Endothelial cell of umbilical vein (primary cell): ENCODE data around the gene PRAMEF1. TPM values are rescaled to one million over a fixed set of nuclear protein-coding genes. Genes with fewer than 3 reads are reported as not detected.

Experiments
- BruUV-seq: library from RNA; stranded (reverse); fragments of 400-500 nt; replicated peaks from 2 replicates; lab custom pipeline; 2021; lab: Mats Ljungman, UMichigan
- CTCF ChIA-PET: fragments of 300-600, 350-600 bp; sonication (Branson Sonifier 250); formaldehyde crosslinking; loops from one replicate; lab custom pipeline; 2021; ENCODE audit warnings: antibody characterized with exemption, inconsistent platforms; lab: Charles Lee
- POLR2A ChIA-PET: fragments of 300-600, 350-600 bp; sonication (Branson Sonifier 250); formaldehyde crosslinking; loops from one replicate; lab custom pipeline; 2021; ENCODE audit warnings: antibody characterized with exemption, inconsistent platforms; lab: Charles Lee
- DNase-seq: peaks from one replicate; pipeline ENCODE4 v3.0.0-alpha.2; 2011; ENCODE audit warnings: low read depth, low spot score
- FAIRE-seq: peaks from 2 replicates; lab custom pipeline; 2011; peaks lifted over from hg19 to GRCh38; lab: Jason Lieb, UNC
- H2AFZ ChIP-seq: 2 replicates; pipeline ENCODE4 v1.6.0; 2012; ENCODE audit warnings: low read depth, low read length, control low read depth, inconsistent platforms
- H3K27ac ChIP-seq: 2 replicates; pipeline ENCODE4 v1.5.1; 2011; ENCODE audit warnings: low read depth, mild to moderate bottlenecking, control low read depth, low read length, moderate library complexity; ENCODE audit not compliant: insufficient read depth
- H3K27me3 ChIP-seq, 2 experiments: 2 replicates each; pipeline versions ENCODE4 v1.6.0 to v1.6.1; 2011; ENCODE audit warnings: low read length in 2 of 2, mixed read lengths in 1 of 2; ENCODE audit not compliant: control insufficient read depth in 2 of 2, insufficient read depth in 2 of 2
- H3K36me3 ChIP-seq, 2 experiments: 2 replicates in 1 of 2; 3 replicates in 1 of 2; pipeline ENCODE4 v1.5.1; 2011; ENCODE audit warnings: low read length in 2 of 2, mild to moderate bottlenecking in 1 of 2, moderate library complexity in 1 of 2; ENCODE audit not compliant: control insufficient read depth in 2 of 2, insufficient read depth in 2 of 2; ENCODE audit errors: extremely low read depth in 1 of 2
- H3K4me1 ChIP-seq: 3 replicates; pipeline ENCODE4 v1.5.1; 2011; ENCODE audit warnings: mild to moderate bottlenecking, low read length; ENCODE audit not compliant: control insufficient read depth, insufficient read depth; ENCODE audit errors: extremely low read depth
- H3K4me2 ChIP-seq: 2 replicates; pipeline ENCODE4 v1.6.1; 2011; ENCODE audit warnings: low read length, control low read depth, mixed read lengths; ENCODE audit not compliant: insufficient read depth
- H3K4me3 ChIP-seq, 3 experiments: fragments of 200-600 bp in 1 of 3; sonication (generic), shearing (Covaris generic) in 1 of 3; replicated peaks in 1 of 3; 2 replicates each; pipeline ENCODE4 v1.5.1; 2011 to 2016; ENCODE audit warnings: control low read depth in 3 of 3, low read length in 3 of 3, mild to moderate bottlenecking in 2 of 3, inconsistent platforms in 1 of 3, low read depth in 1 of 3, moderate library complexity in 1 of 3; ENCODE audit not compliant: insufficient read depth in 1 of 3
- H3K79me2 ChIP-seq: 2 replicates; pipeline ENCODE4 v1.6.0; 2012; ENCODE audit warnings: low read length, inconsistent platforms; ENCODE audit not compliant: control insufficient read depth, insufficient read depth
- H3K9ac ChIP-seq: replicated peaks from 2 replicates; pipeline ENCODE3; 2011; ENCODE audit warnings: low read length, control low read depth; ENCODE audit not compliant: insufficient read depth; ENCODE audit errors: extremely low read depth
- H3K9me1 ChIP-seq: replicated peaks from 3 replicates; pipeline ENCODE4 v1.6.0; 2011; ENCODE audit warnings: mild to moderate bottlenecking, low read length; ENCODE audit not compliant: control insufficient read depth, insufficient read depth; ENCODE audit errors: extremely low read depth
- H3K9me3 ChIP-seq: replicated peaks from 2 replicates; pipeline ENCODE4 v1.5.1; 2012; ENCODE audit warnings: low read length, inconsistent platforms; ENCODE audit not compliant: control insufficient read depth, insufficient read depth
- H4K20me1 ChIP-seq: replicated peaks from 2 replicates; pipeline ENCODE3; 2011; ENCODE audit warnings: mild to moderate bottlenecking, low read length; ENCODE audit not compliant: control insufficient read depth, insufficient read depth; ENCODE audit errors: extremely low read depth
- EZH2 ChIP-seq: IDR thresholded peaks from 2 replicates; pipeline ENCODE4 v1.6.1; 2012; ENCODE audit warnings: borderline replicate concordance, low read depth, mild to moderate bottlenecking, moderate library complexity, low read length, inconsistent platforms; ENCODE audit not compliant: severe bottlenecking
- FOS ChIP-seq: IDR thresholded peaks from 2 replicates; pipeline ENCODE4 v1.6.1; 2011; ENCODE audit warnings: mild to moderate bottlenecking, low read length, moderate library complexity, borderline replicate concordance; ENCODE audit not compliant: insufficient read depth
- GATA2 ChIP-seq: IDR thresholded peaks from 2 replicates; pipeline ENCODE4 v1.7.0; 2011; ENCODE audit warnings: low read depth, mild to moderate bottlenecking, moderate library complexity, mixed read lengths, low read length; ENCODE audit not compliant: insufficient read length, insufficient read depth
- JUN ChIP-seq: IDR thresholded peaks from 2 replicates; pipeline ENCODE4 v1.6.1; 2011; ENCODE audit warnings: borderline replicate concordance, low read depth; ENCODE audit not compliant: insufficient read length, insufficient read depth
- MYC ChIP-seq: IDR thresholded peaks from one replicate; pipeline ENCODE4 v1.6.1; 2011; ENCODE audit warnings: mild to moderate bottlenecking, low read depth, low read length
- POLR2A ChIP-seq: IDR thresholded peaks from 2 replicates; pipeline ENCODE4 v1.6.1; 2012; ENCODE audit warnings: low read depth, mild to moderate bottlenecking, control low read depth, low read length
- POLR2AphosphoS5 ChIP-seq: IDR thresholded peaks from 2 replicates; pipeline ENCODE4 v1.6.1; 2012; ENCODE audit warnings: low read depth, mild to moderate bottlenecking, control low read depth, low read length, moderate library complexity; ENCODE audit not compliant: insufficient read depth
- dilution Hi-C: fragments of 300-500 bp; cut with MboI; formaldehyde crosslinking; loops from one replicate; pipeline ENCODE4 v1.15.0; 2019; ENCODE audit warnings: low sequenced_read_pairs; ENCODE audit not compliant: extremely low pct_ligation_motif_present
- intact Hi-C: fragments of 100-400 bp; cut with micrococcal nuclease; formaldehyde crosslinking; loops from one replicate; pipeline ENCODE4 v1.10.0; 2022
- polyA plus RNA-seq, 4 experiments: library from polyadenylated mRNA; depleted of rRNA in 3 of 4; stranded (reverse) in 3 of 4; unstranded in 1 of 4; fragments of >200 nt; gene quantifications; 2 replicates each; pipeline versions ENCODE4 v1.2.1 to v1.2.3, GENCODE V29; 2011 to 2012; ENCODE audit warnings: missing spikeins in 1 of 4
- total RNA-seq: library from RNA; stranded (reverse); gene quantifications from 2 replicates; pipeline ENCODE4 v1.2.3, GENCODE V29; 2021
- TF ChIP-seq, protein P1 (sequence below), 2 donors: IDR thresholded peaks; 1 replicate in 1 of 2; 2 replicates in 1 of 2; pipeline ENCODE4 v1.5.1; 2011; ENCODE audit warnings: low read length in 2 of 2, mild to moderate bottlenecking in 2 of 2, moderate library complexity in 2 of 2, control low read depth in 1 of 2, inconsistent platforms in 1 of 2, low read depth in 1 of 2; ENCODE audit not compliant: insufficient read depth in 1 of 2; ENCODE audit errors: extremely low read depth in 1 of 2
- TF ChIP-seq, protein P2 (sequence below): IDR thresholded peaks from 2 replicates; pipeline ENCODE4 v1.6.1; 2011; ENCODE audit not compliant: insufficient read depth, insufficient read length

Gene PRAMEF1
- total and polyA plus RNA-seq, 2 donors (not counting 3 experiments of a cell fraction or from before 2014, with no cell fraction given): not detected

DNA sequence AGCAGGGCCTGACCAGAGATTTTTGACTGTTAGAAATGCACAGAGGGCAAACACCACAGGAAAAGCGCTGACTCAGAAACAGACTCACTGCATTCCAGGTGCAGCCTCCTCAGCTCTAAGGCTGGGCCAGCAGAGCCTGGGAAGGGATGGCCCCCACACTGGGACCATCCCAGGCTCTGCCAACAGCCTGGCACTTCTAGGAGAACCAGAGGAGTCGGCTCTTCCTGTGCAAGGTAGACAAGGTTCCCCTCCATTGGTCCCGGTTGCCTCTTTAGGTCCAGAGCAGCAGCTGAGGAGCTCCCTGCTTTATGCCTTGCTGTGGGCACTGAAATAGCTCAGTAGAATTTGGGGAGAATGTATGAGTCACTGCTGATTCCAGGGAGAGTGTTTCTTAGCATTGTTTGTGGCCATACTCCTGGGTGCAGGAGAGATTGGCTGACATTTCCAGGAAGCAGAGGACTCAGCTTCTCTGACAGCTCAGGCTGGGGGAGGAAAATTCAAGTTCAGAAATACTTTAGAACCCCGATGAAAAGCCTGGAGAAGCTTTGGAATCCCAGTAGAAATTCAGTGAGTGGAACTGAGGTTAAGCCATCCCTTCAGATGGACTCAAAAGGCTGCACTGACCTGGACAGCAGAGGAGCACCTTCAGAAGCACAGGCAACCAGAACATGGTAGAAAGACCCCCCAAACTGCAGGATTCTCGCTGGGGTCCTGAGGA lies 19.7 kb downstream of the PRAMEF1 start:
- H3K9ac ChIP-seq: no peak overlapping the region

More for the DNA sequence above, 19.7 kb downstream of the PRAMEF1 start:
- no peak for DNase-seq
- ChIA-PET POLR2A (no interaction called here), CTCF (no interaction called here)
- no peak for FAIRE-seq
- no peaks in the 10 kb centered on the region for H3K9me1 ChIP-seq
- H3K4me2 ChIP-seq: no peak overlapping the region
- H4K20me1 ChIP-seq: no peaks in the 10 kb centered on the region
- H2AFZ ChIP-seq: no peak overlapping the region
- H3K4me1 ChIP-seq: no peaks in the 10 kb centered on the region
- TF ChIP-seq POLR2AphosphoS5 (no peak), FOS (no peak), JUN (no peak), MYC (no peak), POLR2A (no peak), GATA2 (no peak), EZH2 (no peak)
- TF ChIP-seq, protein P1, sequence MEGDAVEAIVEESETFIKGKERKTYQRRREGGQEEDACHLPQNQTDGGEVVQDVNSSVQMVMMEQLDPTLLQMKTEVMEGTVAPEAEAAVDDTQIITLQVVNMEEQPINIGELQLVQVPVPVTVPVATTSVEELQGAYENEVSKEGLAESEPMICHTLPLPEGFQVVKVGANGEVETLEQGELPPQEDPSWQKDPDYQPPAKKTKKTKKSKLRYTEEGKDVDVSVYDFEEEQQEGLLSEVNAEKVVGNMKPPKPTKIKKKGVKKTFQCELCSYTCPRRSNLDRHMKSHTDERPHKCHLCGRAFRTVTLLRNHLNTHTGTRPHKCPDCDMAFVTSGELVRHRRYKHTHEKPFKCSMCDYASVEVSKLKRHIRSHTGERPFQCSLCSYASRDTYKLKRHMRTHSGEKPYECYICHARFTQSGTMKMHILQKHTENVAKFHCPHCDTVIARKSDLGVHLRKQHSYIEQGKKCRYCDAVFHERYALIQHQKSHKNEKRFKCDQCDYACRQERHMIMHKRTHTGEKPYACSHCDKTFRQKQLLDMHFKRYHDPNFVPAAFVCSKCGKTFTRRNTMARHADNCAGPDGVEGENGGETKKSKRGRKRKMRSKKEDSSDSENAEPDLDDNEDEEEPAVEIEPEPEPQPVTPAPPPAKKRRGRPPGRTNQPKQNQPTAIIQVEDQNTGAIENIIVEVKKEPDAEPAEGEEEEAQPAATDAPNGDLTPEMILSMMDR (IDR thresholded peaks at IDR 0.05; ENCODE audit: extremely low read depth in 1 of 2, insufficient read depth in 1 of 2, low read depth in 1 of 2, low read length in 2 of 2): no peak
- TF ChIP-seq, protein P2, sequence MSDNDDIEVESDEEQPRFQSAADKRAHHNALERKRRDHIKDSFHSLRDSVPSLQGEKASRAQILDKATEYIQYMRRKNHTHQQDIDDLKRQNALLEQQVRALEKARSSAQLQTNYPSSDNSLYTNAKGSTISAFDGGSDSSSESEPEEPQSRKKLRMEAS: no peak
- H3K4me3 ChIP-seq: no peak overlapping the region
- no TSS peak for BruUV-seq
- no peaks in the 10 kb centered on the region for H3K79me2 ChIP-seq
- intact Hi-C loops: no loop called here
- H3K9me3 ChIP-seq: no peaks in the 10 kb centered on the region
- H3K27me3 ChIP-seq: no peaks in the 10 kb centered on the region
- no peak overlapping the region for H3K27ac ChIP-seq
- dilution Hi-C loops: no loop called here
- no peaks in the 10 kb centered on the region for H3K36me3 ChIP-seq
